HEK293 (cell line): Measurements from ENCODE around the gene MAP2K6.

ENCODE experiments used
- CTCF ChIA-PET: fragments of 350-600 bp; formaldehyde crosslinking; extraction: SDS; loops from one replicate; lab custom pipeline; 2021; ENCODE audit warnings: antibody characterized with exemption; lab: Yijun Ruan, JAX
- POLR2A ChIA-PET: fragments of 300-600 bp; formaldehyde crosslinking; extraction: SDS; loops from one replicate; lab custom pipeline; 2020; ENCODE audit warnings: antibody characterized with exemption, inconsistent platforms; lab: Yijun Ruan, JAX
- H3K27ac ChIP-seq: fragments of 200-500 bp; sonication (Bioruptor generic); 2 replicates; pipeline ENCODE4 v1.5.1; 2014; ENCODE audit warnings: low read depth, low read length, control low read depth, inconsistent platforms; ENCODE audit errors: extremely low read depth
- H3K36me3 ChIP-seq, 2 experiments: fragments of 200-500 bp in 1 of 2; sonication (Bioruptor generic) in 1 of 2; 1 replicate in 1 of 2; 2 replicates in 1 of 2; pipeline ENCODE4 v1.5.1; 2014 to 2017; ENCODE audit warnings: inconsistent platforms in 2 of 2, low read length in 2 of 2; ENCODE audit not compliant: control insufficient read depth in 2 of 2, insufficient read depth in 1 of 2
- H3K4me1 ChIP-seq: fragments of 200-500 bp; sonication (Bioruptor generic); 2 replicates; pipeline ENCODE4 v1.5.1; 2014; ENCODE audit warnings: mild to moderate bottlenecking, low read length, inconsistent platforms; ENCODE audit not compliant: control insufficient read depth, insufficient read depth
- H3K4me3 ChIP-seq: 2 replicates; pipeline ENCODE4 v1.5.1; 2011; ENCODE audit warnings: low read depth, mild to moderate bottlenecking, control low read depth, low read length, moderate library complexity
- H3K9me3 ChIP-seq: fragments of 200-500 bp; sonication (Bioruptor generic); 2 replicates; pipeline ENCODE4 v1.5.1; 2014; ENCODE audit warnings: low read depth, low read length, inconsistent platforms; ENCODE audit not compliant: control insufficient read depth, insufficient read depth
- ELK4 ChIP-seq: IDR thresholded peaks from 2 replicates; pipeline ENCODE4 v1.6.1; 2011; ENCODE audit warnings: mild to moderate bottlenecking, low read depth, low read length, borderline replicate concordance
- GFI1B ChIP-seq: fragments of 450-650 bp; formaldehyde crosslinking; IDR thresholded peaks from 2 replicates; pipeline ENCODE4 v1.5.1; 2016; ENCODE audit warnings: missing biosample characterization, missing genetic modification characterization
- GLIS1 ChIP-seq: fragments of 450-650 bp; formaldehyde crosslinking; IDR thresholded peaks from 2 replicates; pipeline ENCODE4 v1.5.1; 2016; ENCODE audit warnings: missing biosample characterization, missing genetic modification characterization
- HOXA7 ChIP-seq: sonication (generic); formaldehyde crosslinking; IDR thresholded peaks from 2 replicates; pipeline ENCODE4 v1.8.1; 2022; ENCODE audit warnings: missing genetic modification reagents, borderline replicate concordance
- KLF7 ChIP-seq: fragments of 450-650 bp; formaldehyde crosslinking; IDR thresholded peaks from 2 replicates; pipeline ENCODE4 v1.5.1; 2016; ENCODE audit warnings: missing biosample characterization, missing genetic modification characterization, borderline replicate concordance
- OSR2 ChIP-seq: fragments of 450-650 bp; formaldehyde crosslinking; IDR thresholded peaks from 2 replicates; pipeline ENCODE4 v1.5.1; 2016; ENCODE audit warnings: missing biosample characterization, missing genetic modification characterization
- RBAK ChIP-seq: fragments of 450-650 bp; formaldehyde crosslinking; IDR thresholded peaks from 2 replicates; pipeline ENCODE4 v1.5.1; 2016; ENCODE audit warnings: missing biosample characterization, missing genetic modification characterization
- REPIN1 ChIP-seq: fragments of 450-650 bp; formaldehyde crosslinking; IDR thresholded peaks from 2 replicates; pipeline ENCODE4 v1.5.1; 2017; ENCODE audit warnings: missing biosample characterization, missing genetic modification characterization, low read depth
- ZBTB20 ChIP-seq: fragments of 450-650 bp; formaldehyde crosslinking; IDR thresholded peaks from 2 replicates; pipeline ENCODE4 v1.5.1; 2016; ENCODE audit warnings: missing biosample characterization, missing genetic modification characterization
- ZBTB44 ChIP-seq: fragments of 450-650 bp; IDR thresholded peaks from 2 replicates; pipeline ENCODE4 v1.5.1; 2018; ENCODE audit warnings: missing biosample characterization, mild to moderate bottlenecking, missing genetic modification characterization
- ZFP37 ChIP-seq: fragments of 450-650 bp; formaldehyde crosslinking; IDR thresholded peaks from 2 replicates; pipeline ENCODE4 v1.5.1; 2016; ENCODE audit warnings: missing biosample characterization, missing genetic modification characterization
- ZFP69B ChIP-seq: fragments of 450-650 bp; formaldehyde crosslinking; IDR thresholded peaks from 2 replicates; pipeline ENCODE4 v1.5.1; 2016; ENCODE audit warnings: missing biosample characterization, missing genetic modification characterization
- ZNF133 ChIP-seq: fragments of 450-650 bp; formaldehyde crosslinking; IDR thresholded peaks from 2 replicates; pipeline ENCODE4 v1.5.1; 2016; ENCODE audit warnings: missing biosample characterization, missing genetic modification characterization
- ZNF138 ChIP-seq: fragments of 450-650 bp; formaldehyde crosslinking; IDR thresholded peaks from 2 replicates; pipeline ENCODE4 v1.5.1; 2016; ENCODE audit warnings: missing biosample characterization, missing genetic modification characterization, borderline replicate concordance
- ZNF280C ChIP-seq: fragments of 450-650 bp; formaldehyde crosslinking; IDR thresholded peaks from 2 replicates; pipeline ENCODE4 v1.5.1; 2016; ENCODE audit warnings: missing biosample characterization, missing genetic modification characterization
- ZNF292 ChIP-seq: fragments of 450-650 bp; formaldehyde crosslinking; IDR thresholded peaks from 2 replicates; pipeline ENCODE4 v1.5.1; 2016; ENCODE audit warnings: low read depth, missing biosample characterization, missing genetic modification characterization, borderline replicate concordance
- ZNF529 ChIP-seq: fragments of 450-650 bp; formaldehyde crosslinking; IDR thresholded peaks from 2 replicates; pipeline ENCODE4 v1.5.1; 2017; ENCODE audit warnings: missing genetic modification characterization, missing biosample characterization; ENCODE audit not compliant: insufficient replicate concordance
- ZNF549 ChIP-seq: fragments of 450-650 bp; IDR thresholded peaks from 2 replicates; pipeline ENCODE4 v1.5.1; 2018; ENCODE audit warnings: missing biosample characterization, missing genetic modification characterization, mild to moderate bottlenecking, inconsistent platforms, moderate library complexity
- ZNF600 ChIP-seq: fragments of 450-650 bp; formaldehyde crosslinking; IDR thresholded peaks from 2 replicates; pipeline ENCODE4 v1.5.1; 2016; ENCODE audit warnings: missing biosample characterization, missing genetic modification characterization
- ZNF610 ChIP-seq: fragments of 450-650 bp; formaldehyde crosslinking; IDR thresholded peaks from 2 replicates; pipeline ENCODE4 v1.5.1; 2016; ENCODE audit warnings: missing biosample characterization, missing genetic modification characterization, borderline replicate concordance
- ZNF623 ChIP-seq: fragments of 450-650 bp; formaldehyde crosslinking; IDR thresholded peaks from 2 replicates; pipeline ENCODE4 v1.5.1; 2016; ENCODE audit warnings: missing biosample characterization, missing genetic modification characterization
- ZNF624 ChIP-seq: fragments of 450-650 bp; formaldehyde crosslinking; IDR thresholded peaks from 2 replicates; pipeline ENCODE4 v1.5.1; 2017; ENCODE audit warnings: missing biosample characterization, missing genetic modification characterization
- ZNF701 ChIP-seq: fragments of 450-650 bp; formaldehyde crosslinking; IDR thresholded peaks from 2 replicates; pipeline ENCODE4 v1.5.1; 2016; ENCODE audit warnings: missing biosample characterization, missing genetic modification characterization
- ZNF747 ChIP-seq: fragments of 450-650 bp; formaldehyde crosslinking; IDR thresholded peaks from 2 replicates; pipeline ENCODE4 v1.5.1; 2016; ENCODE audit warnings: missing biosample characterization, missing genetic modification characterization
- ZNF791 ChIP-seq: fragments of 450-650 bp; formaldehyde crosslinking; IDR thresholded peaks from 2 replicates; pipeline ENCODE4 v1.5.1; 2016; ENCODE audit warnings: missing biosample characterization, missing genetic modification characterization
- ZNF837 ChIP-seq: fragments of 450-650 bp; formaldehyde crosslinking; IDR thresholded peaks from 2 replicates; pipeline ENCODE4 v1.5.1; 2016; ENCODE audit warnings: missing biosample characterization, missing genetic modification characterization
- ZSCAN30 ChIP-seq: fragments of 450-650 bp; IDR thresholded peaks from 2 replicates; pipeline ENCODE4 v1.5.1; 2018; ENCODE audit warnings: missing biosample characterization, mild to moderate bottlenecking, missing genetic modification characterization, moderate library complexity

Gene MAP2K6

GRCh38 chr17:69407759-69408158, 6.7 kb upstream of the MAP2K6 start:
- TF ChIP-seq ZNF292, result no peak
- TF ChIP-seq ZNF624 (tag by site-specific recombination), result no peak
- TF ChIP-seq ZFP69B (tag by site-specific recombination), result no peak
- TF ChIP-seq ZNF701 (tag by site-specific recombination), result no peak
- TF ChIP-seq ZNF138 (tag by site-specific recombination), result no peak
- TF ChIP-seq ZNF600 (tag by site-specific recombination), result no peak
- TF ChIP-seq ZNF610 (tag by site-specific recombination), result no peak
- no peak for TF ChIP-seq ZNF747
- TF ChIP-seq HOXA7 (CRISPR knock-in tag), result no peak
- TF ChIP-seq ZNF791 (tag by site-specific recombination), result no peak
- H3K4me3 ChIP-seq, result no peak overlapping the region
- no peak overlapping the region for H3K27ac ChIP-seq
- CTCF ChIA-PET, result interaction anchor here (0.6 to 4.4 kb wide), 2 partner anchors 13 to 687 kb away, joined by 3 to 30 read pairs; no protein-coding TSS in a partner anchor
- H3K36me3 ChIP-seq, result no peaks in the 10 kb centered on the region
- POLR2A ChIA-PET, result no interaction called here
- H3K9me3 ChIP-seq, result no peaks in the 10 kb centered on the region
- H3K4me1 ChIP-seq, result no peaks in the 10 kb centered on the region

GRCh38 chr17:69410671-69411070, 3.8 kb upstream of the MAP2K6 start:
- Histone ChIP-seq H3K27ac (no peak overlapping the region), H3K36me3 (no peaks in the 10 kb centered on the region), H3K4me3 (no peak overlapping the region), H3K9me3 (no peaks in the 10 kb centered on the region), H3K4me1 (peaks cover 10% of the 10 kb centered on the region)
- TF ChIP-seq ZNF133, result peak; percentile 98
- TF ChIP-seq ZNF600 (tag by site-specific recombination), result no peak
- no peak for TF ChIP-seq GFI1B (tag by site-specific recombination)
- TF ChIP-seq OSR2 (tag by site-specific recombination), result no peak
- CTCF ChIA-PET, result interaction anchor here (4.4 kb wide), 1 partner anchor 16 kb away, joined by 30 read pairs; no protein-coding TSS in a partner anchor
- POLR2A ChIA-PET, result interaction anchor here (0.6 to 0.7 kb wide), 2 partner anchors 13 to 27 kb away, joined by 4 to 7 read pairs; no protein-coding TSS in a partner anchor

- Histone ChIP-seq H3K4me1 (peaks cover 13% of the 10 kb centered on the region), H3K27ac (no peak overlapping the region), H3K9me3 (no peaks in the 10 kb centered on the region), H3K36me3 (no peaks in the 10 kb centered on the region), H3K4me3 (no peak overlapping the region)
- CTCF ChIA-PET, result interaction anchor here (4.5 kb wide), 1 partner anchor 17 kb away, joined by 29 read pairs; no protein-coding TSS in a partner anchor
- POLR2A ChIA-PET, result no interaction called here
- no peak for TF ChIP-seq ZNF623 (tag by site-specific recombination)
- TF ChIP-seq ZSCAN30 (tag by site-specific recombination), result no peak
- TF ChIP-seq ZBTB44 (tag by site-specific recombination), result no peak
- no peak for TF ChIP-seq ELK4
- TF ChIP-seq GLIS1 (tag by site-specific recombination), result no peak
- TF ChIP-seq RBAK, result no peak
- TF ChIP-seq ZBTB20, result no peak
- no peak for TF ChIP-seq ZNF280C (tag by site-specific recombination)
- TF ChIP-seq REPIN1 (tag by site-specific recombination), result no peak
- TF ChIP-seq KLF7 (tag by site-specific recombination), result no peak
- no peak for TF ChIP-seq OSR2 (tag by site-specific recombination)
- no peak for TF ChIP-seq ZFP37
- TF ChIP-seq ZNF624 (tag by site-specific recombination), result no peak
- no peak for TF ChIP-seq ZNF549 (tag by site-specific recombination)
- no peak for TF ChIP-seq ZNF529 (tag by site-specific recombination)
- no peak for TF ChIP-seq ZNF837 (tag by site-specific recombination)
- TF ChIP-seq, all 188 proteins: peak for 0
Observed at GRCh38 chr17:69411766-69412165, 2.7 kb upstream of the MAP2K6 start.
